Nephron (organoid): ENCODE results near the gene SYT1.

Experiments used
- H3K27ac Mint-ChIP-seq, 3 experiments: 2 replicates each; pipeline ENCODE4 v1.8.0; 2020; ENCODE audit warnings: mixed read lengths in 3 of 3, mild to moderate bottlenecking in 2 of 3, moderate library complexity in 1 of 3
- H3K27me3 Mint-ChIP-seq: 2 replicates; pipeline ENCODE4 v1.8.0; 2021; ENCODE audit warnings: low read depth, mild to moderate bottlenecking, moderate library complexity, mixed read lengths
- H3K36me3 Mint-ChIP-seq: 2 replicates; pipeline ENCODE4 v1.8.0; 2020; ENCODE audit warnings: low read depth, mixed read lengths
- H3K4me1 Mint-ChIP-seq: 2 replicates; pipeline ENCODE4 v1.8.0; 2020; ENCODE audit warnings: mixed read lengths
- H3K4me3 Mint-ChIP-seq, 3 experiments: 2 replicates each; pipeline ENCODE4 v1.8.0; 2020; ENCODE audit warnings: mild to moderate bottlenecking in 3 of 3, mixed read lengths in 3 of 3, moderate library complexity in 2 of 3
- H3K9me3 Mint-ChIP-seq: 2 replicates; pipeline ENCODE4 v1.8.0; 2020; ENCODE audit warnings: mixed read lengths
- TF ChIP-seq, protein P1 (sequence below), 3 experiments: fragments of 200-600 bp; sonication (generic); IDR thresholded peaks; one replicate each; pipeline ENCODE4 v1.5.0; 2021; ENCODE audit warnings: antibody characterized with exemption in 3 of 3; ENCODE audit not compliant: unreplicated experiment in 3 of 3

Gene SYT1

DNA sequence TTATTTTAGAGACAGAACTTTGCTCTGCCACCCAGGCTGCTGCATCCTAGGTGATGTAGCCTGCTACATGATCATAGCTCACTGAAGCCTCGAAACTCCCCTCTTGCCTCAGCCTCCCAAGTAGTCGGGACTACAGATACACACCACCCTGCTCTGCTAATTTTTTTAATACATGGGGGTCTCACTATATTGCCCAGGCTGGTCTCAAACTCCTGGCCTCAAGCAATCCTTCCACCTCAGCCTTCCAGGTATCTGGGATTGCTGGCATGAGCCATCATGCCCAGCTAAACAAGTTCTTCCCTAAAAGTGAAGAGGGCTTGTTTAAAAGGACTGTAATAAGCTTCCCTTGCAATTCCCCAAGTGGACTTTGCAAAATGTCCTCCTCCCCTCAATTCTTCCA is 515.8 kb downstream of the SYT1 start:
- Mint-ChIP-seq H3K27me3 (no peaks in the 10 kb centered on the region), H3K27ac (no peak overlapping the region), H3K4me1 (no peaks in the 10 kb centered on the region), H3K9me3 (no peaks in the 10 kb centered on the region), H3K4me3 (no peak overlapping the region), H3K36me3 (no peaks in the 10 kb centered on the region)
- TF ChIP-seq, protein P1, sequence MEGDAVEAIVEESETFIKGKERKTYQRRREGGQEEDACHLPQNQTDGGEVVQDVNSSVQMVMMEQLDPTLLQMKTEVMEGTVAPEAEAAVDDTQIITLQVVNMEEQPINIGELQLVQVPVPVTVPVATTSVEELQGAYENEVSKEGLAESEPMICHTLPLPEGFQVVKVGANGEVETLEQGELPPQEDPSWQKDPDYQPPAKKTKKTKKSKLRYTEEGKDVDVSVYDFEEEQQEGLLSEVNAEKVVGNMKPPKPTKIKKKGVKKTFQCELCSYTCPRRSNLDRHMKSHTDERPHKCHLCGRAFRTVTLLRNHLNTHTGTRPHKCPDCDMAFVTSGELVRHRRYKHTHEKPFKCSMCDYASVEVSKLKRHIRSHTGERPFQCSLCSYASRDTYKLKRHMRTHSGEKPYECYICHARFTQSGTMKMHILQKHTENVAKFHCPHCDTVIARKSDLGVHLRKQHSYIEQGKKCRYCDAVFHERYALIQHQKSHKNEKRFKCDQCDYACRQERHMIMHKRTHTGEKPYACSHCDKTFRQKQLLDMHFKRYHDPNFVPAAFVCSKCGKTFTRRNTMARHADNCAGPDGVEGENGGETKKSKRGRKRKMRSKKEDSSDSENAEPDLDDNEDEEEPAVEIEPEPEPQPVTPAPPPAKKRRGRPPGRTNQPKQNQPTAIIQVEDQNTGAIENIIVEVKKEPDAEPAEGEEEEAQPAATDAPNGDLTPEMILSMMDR (IDR thresholded peaks at IDR 0.05; ENCODE audit: unreplicated experiment in 3 of 3), result no peak

DNA sequence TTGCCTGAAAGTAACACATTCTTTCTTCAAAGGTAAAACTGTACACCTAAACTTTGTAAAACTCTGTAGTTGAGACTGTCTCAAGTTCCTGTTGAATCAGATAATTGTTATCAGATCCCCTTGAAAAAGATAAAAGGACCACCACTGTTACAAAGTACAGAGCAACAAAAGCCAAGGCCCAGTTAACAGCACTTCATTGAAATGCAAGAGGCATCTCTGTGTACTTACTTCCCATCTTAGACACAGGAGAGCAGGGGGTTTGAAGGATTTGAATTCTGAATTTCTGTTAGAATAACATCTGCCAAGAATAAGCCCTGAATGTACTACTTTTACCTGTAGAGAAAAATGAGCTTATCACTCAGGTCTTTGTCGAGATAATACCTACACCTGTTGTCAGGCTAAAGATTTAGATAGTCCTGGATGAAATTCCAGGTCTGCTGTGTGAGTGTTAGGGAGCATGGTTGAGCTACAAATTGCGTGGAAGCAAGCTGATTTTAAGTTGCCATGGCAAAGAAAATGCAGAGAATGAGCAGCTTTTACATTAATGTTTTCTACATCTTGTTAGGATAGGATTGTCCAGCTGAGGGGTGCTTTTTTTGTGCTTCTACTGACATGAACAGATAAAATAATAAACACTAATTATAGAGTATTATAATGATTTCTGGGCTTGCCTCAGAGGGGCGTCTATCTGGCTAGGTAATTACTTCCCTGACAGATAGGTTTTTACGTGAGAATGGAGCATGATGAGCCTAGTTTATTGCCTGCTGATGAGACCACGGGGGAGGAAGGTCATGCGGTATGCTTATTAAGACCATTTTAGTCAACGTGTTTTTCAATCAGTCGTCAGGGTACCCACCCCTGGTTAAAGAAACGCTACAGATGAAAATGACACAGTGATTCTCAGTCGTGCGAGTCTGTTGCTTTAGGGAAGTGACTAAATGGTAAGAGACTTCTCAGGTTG is 517.0 kb downstream of the SYT1 start:
- no peaks in the 10 kb centered on the region for H3K4me1 Mint-ChIP-seq
- no peak overlapping the region for H3K4me3 Mint-ChIP-seq
- no peaks in the 10 kb centered on the region for H3K27me3 Mint-ChIP-seq
- H3K36me3 Mint-ChIP-seq, result no peaks in the 10 kb centered on the region
- TF ChIP-seq, protein P1 (IDR thresholded peaks at IDR 0.05; ENCODE audit: unreplicated experiment in 3 of 3), result no peak
- H3K27ac Mint-ChIP-seq, result no peak overlapping the region
- no peaks in the 10 kb centered on the region for H3K9me3 Mint-ChIP-seq

DNA sequence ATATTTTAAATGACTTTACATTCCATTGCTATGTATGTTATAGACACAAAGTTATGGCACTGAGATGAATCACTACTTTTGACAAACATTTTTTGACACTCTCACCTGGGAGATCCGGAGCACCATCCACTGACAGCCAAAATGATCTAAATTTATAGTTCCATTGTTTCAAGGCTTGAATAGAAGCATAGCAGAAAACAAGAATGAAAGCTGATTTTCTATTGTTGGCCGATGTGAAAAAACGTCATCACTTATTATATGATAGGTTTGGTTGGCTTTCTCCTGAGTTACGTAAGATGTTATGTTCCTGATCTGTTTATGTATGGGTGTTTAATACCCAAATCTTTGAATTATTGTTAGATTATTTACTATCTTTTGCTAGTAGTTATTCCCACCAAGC is 520.0 kb downstream of the SYT1 start:
- TF ChIP-seq, protein P1 (IDR thresholded peaks at IDR 0.05; ENCODE audit: unreplicated experiment in 3 of 3), result no peak
- H3K27ac Mint-ChIP-seq, result no peak overlapping the region
- H3K36me3 Mint-ChIP-seq, result no peaks in the 10 kb centered on the region
- no peaks in the 10 kb centered on the region for H3K4me1 Mint-ChIP-seq
- H3K4me3 Mint-ChIP-seq, result no peak overlapping the region
- no peaks in the 10 kb centered on the region for H3K9me3 Mint-ChIP-seq
- H3K27me3 Mint-ChIP-seq, result no peaks in the 10 kb centered on the region

DNA sequence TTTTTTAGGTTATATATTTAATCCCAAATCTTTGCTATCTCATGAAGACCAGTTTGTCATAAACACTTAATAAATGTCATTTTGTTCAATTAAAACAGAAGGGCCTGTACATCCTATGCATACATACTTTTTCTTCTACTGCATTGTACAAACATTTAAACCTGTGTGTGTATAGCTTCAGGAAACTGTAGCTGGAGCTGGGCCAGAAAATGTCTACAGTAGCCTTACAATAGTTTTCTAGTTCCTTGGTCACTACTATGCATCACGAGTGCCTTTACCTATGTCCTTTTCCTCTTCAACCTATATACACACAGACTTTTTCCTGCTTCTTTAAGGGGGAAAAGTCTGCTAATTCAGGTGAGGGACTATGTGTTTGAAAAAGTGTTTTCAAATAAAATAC is 523.4 kb downstream of the SYT1 start:
- TF ChIP-seq, protein P1 (IDR thresholded peaks at IDR 0.05; ENCODE audit: unreplicated experiment in 3 of 3), result no peak
- Mint-ChIP-seq H3K27me3 (no peaks in the 10 kb centered on the region), H3K9me3 (peaks cover 2% of the 10 kb centered on the region), H3K4me3 (no peak overlapping the region), H3K4me1 (no peaks in the 10 kb centered on the region), H3K27ac (no peak overlapping the region), H3K36me3 (no peaks in the 10 kb centered on the region)

DNA sequence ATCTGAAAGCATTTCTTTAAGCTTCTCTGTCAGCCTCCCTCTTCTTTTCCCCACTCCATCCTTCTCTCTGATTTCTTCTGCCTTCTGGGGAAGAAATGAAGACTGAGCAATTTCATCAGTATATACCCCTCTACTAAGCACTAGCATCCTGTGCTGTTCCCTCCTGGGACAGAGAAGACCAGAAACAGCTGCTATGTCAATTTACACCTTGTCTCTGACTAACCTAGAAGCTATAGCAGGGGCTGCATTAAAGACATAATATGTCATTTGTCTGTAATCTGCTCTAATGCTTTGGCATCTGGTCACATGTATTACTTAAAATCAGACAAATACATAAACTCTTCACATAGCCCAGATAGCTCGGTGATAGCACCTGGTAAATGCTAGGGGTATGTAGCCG is 529.3 kb downstream of the SYT1 start:
- no peak overlapping the region for H3K4me3 Mint-ChIP-seq
- H3K9me3 Mint-ChIP-seq, result peaks cover 2% of the 10 kb centered on the region
- TF ChIP-seq, protein P1 (IDR thresholded peaks at IDR 0.05; ENCODE audit: unreplicated experiment in 3 of 3), result no peak
- no peaks in the 10 kb centered on the region for H3K4me1 Mint-ChIP-seq
- no peak overlapping the region for H3K27ac Mint-ChIP-seq
- H3K36me3 Mint-ChIP-seq, result no peaks in the 10 kb centered on the region
- no peaks in the 10 kb centered on the region for H3K27me3 Mint-ChIP-seq

DNA sequence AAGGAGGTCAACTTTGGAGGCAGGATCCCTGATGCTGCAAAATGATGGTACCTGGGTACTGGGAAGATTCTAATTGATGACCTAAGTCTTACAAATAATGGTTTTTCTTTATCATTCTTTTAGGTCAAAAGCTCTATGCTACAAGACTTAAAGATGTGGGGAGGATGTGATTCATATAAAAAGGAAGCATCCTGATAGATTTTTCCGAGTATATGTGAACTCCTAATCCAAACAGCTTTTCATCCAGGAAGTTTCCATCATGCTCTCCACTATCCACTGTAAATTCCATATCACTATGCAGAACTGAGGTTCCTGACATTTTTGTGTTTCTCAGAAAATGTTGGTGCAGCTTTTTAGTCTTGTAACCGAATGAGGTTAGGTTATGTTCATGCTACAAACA is 533.0 kb downstream of the SYT1 start:
- H3K36me3 Mint-ChIP-seq, result no peaks in the 10 kb centered on the region
- no peaks in the 10 kb centered on the region for H3K9me3 Mint-ChIP-seq
- H3K27ac Mint-ChIP-seq, result peak overlapping the region in 1 of 3 experiments; percentile 10
- no peaks in the 10 kb centered on the region for H3K27me3 Mint-ChIP-seq
- TF ChIP-seq, protein P1 (IDR thresholded peaks at IDR 0.05; ENCODE audit: unreplicated experiment in 3 of 3), result no peak
- H3K4me1 Mint-ChIP-seq, result no peaks in the 10 kb centered on the region
- no peak overlapping the region for H3K4me3 Mint-ChIP-seq
